Activated CD4-positive, alpha-beta T cell treated with anti-CD3 and anti-CD28 coated beads for 48 hours (primary cell): Measurements from ENCODE around the gene PPP1R1C.

ENCODE experiments used
- DNase-seq: peaks from one replicate; pipeline ENCODE4 v3.0.0-alpha.2; 2020

PPP1R1C gene

GRCh38 chr2:182115258-182115657 lies 129.6 kb downstream of the PPP1R1C start:
- DNase-seq = no peak

DNA sequence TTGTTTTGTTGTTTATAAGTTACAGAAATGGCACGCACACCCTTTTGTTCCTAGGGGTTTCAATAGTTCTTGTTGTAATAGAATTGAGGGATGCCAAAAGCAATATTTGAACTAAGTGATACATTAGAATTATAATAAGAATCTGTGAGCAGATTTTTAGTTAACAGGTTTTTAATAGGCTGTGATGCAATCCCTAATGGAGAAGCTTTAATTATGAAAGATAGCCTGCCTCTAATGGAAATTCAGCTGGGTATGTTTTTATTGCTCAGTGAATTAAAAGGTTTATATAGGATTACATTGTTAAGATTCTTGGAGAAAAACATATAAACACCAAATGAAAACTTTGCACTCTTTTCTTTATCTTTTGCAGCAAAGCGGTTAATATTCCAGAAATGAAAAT lies 131.1 kb downstream of the PPP1R1C start:
- DNase-seq = no peak

- no peak for DNase-seq
These were observed 131.5 kb downstream of the PPP1R1C start for GRCh38 chr2:182117196-182117595.

DNA sequence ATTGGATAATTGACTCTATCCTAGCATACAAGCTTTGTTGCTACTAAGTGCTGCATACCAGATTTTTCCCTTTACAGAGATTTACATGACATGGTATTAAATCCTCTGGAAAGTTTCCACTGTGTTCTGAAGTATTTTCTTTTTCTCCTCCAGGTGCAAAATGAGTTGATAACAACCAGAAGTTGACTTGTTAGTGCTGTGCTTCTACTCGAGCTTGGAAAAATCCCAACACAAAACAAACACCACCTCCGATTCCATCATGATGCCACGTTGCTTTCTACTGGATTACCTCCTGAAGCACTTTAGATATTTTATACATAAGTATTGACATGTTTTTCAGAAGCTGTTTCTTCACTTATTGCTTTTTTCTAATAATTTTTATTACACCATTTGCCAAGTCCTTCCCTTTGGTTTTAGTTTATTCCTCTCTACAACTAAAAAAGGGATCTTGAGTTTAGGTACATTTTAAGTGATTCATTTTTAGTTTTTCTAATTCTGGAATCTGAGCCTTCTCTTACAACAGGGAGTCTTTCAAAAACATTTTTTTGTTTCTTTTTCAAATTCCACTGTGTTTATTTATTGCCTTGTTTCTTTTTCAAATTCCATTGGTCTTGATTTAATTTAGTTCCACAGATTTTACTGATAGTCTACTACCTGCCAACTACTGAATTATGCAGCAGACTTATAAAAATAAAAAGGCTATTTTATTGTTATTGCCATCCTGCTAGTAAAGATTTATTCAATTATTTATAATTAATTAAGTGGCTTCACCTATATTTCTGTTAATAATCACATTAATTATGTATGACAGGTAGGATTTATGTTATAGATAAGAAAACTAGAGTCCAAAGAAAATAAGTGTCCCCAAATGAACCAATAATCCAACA lies 143.4 kb downstream of the PPP1R1C start:
- no peak for DNase-seq

DNA sequence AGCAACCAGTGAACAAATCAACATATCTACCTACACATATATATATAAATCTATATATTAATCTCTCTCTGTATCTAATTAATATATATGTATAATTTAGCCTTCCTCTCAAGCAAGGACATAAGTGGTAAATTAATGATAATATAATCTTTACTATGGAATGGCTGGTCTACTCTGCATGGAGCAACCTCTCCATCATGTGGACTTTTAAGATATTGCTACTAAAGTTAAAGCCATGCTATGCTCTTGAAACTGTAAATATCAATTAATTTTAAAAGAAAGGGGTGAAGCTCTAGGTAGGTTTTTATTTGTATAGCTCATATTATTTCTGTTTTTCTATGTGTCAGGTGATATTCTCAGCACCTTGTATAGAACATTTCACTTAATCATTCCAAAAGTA lies 147.0 kb downstream of the PPP1R1C start:
- no peak for DNase-seq

DNA sequence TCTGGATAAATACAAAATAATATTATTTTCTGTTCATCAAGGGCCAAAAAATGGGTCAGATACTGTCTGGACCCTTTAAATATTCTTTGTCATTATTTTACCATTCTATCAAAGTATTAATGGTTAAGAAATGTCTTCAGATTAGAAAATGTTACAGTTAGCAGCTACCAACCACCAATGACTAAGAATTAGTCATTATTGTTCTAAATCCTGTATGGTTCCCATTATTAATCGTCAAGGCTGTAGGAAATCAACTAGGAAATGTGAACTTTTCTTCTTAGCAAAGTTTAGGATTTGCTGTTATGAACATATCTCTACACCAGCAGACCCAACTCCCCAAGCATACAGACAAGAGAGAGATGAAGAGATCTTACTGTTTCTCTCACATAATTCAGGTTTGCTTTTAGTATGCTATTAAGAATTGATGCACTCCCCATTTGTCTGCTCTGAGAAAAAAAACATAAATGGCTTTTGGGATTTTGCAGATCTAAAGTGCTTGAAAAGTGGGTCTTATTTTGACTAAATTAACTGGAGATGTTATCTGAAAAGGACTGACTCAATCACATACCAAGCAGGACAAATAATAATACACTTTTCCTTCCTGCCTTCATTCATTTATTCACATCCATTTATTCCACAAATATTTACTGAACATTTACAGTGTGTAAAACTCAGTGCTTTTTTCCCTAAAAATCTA lies 147.7 kb downstream of the PPP1R1C start:
- DNase-seq = no peak

DNA sequence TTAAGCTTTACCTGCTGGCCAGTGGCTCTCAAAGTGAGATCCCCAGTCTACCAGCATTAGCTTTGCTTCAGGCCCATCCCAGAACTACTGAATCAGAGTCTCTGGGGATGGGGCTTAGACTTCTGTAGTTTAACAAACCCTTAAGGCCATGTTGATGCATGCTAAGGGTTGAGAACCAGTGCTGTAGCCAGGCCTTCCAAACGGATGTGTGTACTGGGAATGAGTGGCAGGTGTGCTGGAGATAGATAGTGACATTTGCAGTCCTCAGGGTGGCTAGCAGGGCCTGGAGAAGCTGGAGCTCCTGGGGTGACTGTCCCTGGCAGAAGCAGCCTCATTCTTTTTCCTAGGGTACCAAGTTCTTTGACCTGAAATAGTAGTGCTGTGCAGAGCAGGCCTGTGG lies 148.5 kb downstream of the PPP1R1C start:
- DNase-seq = no peak

DNA sequence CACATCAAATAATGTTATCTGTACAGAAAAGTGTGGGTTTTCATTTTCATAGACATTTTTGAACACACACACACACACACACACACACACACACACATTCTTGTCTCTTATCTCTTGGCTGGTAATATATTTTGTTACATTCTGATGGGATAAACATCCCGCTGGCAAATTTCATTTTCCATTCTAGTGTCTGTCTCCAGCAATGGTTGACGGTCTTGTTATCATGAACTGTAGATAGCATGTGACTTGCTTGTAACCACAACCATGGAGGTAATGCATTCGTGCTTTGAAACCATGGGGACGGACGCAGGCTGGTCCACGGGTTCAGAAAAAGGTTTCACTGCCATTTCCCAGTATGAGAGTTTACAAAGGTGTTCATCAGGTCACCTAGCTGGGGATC lies 156.4 kb downstream of the PPP1R1C start:
- no peak for DNase-seq

GRCh38 chr2:182144041-182144775 lies 158.6 kb downstream of the PPP1R1C start:
- no peak for DNase-seq

GRCh38 chr2:182144776-182145165 lies 159.1 kb downstream of the PPP1R1C start:
- no peak for DNase-seq

DNA sequence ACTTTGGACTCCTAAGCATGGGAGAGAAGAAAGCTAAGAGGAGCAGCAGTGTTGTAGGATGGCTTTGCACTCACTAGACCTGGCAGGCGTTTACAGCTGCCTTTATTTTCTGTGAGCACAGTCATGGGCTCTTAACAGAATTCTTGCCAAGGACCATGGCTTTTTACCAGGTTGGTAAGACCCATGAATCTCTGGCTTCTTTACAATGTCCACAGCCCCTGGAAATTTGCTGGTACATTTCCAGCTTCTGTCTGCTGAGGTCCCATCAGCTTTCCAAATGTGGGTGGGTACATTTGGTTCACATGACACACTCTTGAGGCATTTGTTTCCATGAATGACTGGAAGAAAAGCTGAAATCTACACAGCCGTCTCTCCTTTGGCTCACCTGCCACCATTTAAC lies 162.7 kb downstream of the PPP1R1C start:
- no peak for DNase-seq

- no peak for DNase-seq
These were observed 178.2 kb downstream of the PPP1R1C start for GRCh38 chr2:182163878-182164277.

- no peak for DNase-seq
These were observed 179.0 kb downstream of the PPP1R1C start for GRCh38 chr2:182164686-182165085.

DNA sequence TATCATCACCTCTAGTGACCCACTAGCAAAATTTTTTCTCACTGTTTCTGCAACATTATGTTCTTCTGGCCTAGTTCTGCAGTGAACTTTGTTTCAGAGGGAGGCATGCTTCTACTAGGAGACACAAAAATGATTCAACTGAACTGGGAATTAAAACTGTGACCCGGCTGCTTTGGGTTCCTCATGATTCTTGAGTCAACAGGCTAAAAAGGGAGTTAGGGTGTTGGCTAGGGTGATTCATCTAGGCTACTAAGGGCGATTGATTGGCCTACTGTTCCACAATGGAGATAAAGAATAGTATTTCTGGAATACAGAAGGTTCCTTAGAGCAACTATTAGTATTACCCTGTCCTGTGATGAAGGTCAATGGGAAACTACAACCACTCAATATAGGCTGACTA lies 179.5 kb downstream of the PPP1R1C start:
- DNase-seq = no peak

- no peak for DNase-seq
These were observed 180.8 kb downstream of the PPP1R1C start for GRCh38 chr2:182166406-182166805.

DNA sequence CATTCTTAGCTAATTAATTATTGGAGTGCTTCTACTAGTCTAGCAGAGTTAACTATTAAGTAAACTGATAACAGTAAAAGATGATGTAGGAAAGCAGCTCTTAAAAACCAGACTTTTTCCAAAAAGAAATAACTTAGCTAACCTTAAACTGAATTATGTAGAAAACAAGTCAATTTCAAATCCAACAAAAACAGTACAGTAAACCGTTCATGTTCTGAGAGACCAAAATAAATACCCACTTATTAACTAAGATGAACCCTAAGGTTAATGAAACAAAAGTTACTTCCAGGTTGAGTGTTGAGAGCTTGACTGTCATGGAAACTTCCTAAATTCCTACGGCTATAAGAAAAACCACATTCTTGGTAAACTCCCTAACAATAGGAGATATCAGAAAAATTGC lies 181.2 kb downstream of the PPP1R1C start:
- DNase-seq = no peak
